Loucy (cell line): ENCODE measurements around the gene DHX16.

Source experiments
- H2AFZ ChIP-seq: fragments of 200-600 bp; sonication (generic); 2 replicates; pipeline ENCODE4 v1.6.0; 2016; ENCODE audit warnings: antibody characterized with exemption, mild to moderate bottlenecking, low read length, moderate library complexity
- H3F3A ChIP-seq: fragments of 200-600 bp; 2 replicates; pipeline ENCODE4 v1.6.0; 2016; ENCODE audit warnings: antibody characterized with exemption, low read depth, mild to moderate bottlenecking
- H3K27me3 ChIP-seq: fragments of 200-600 bp; sonication (generic); 2 replicates; pipeline ENCODE4 v1.6.1; 2014; ENCODE audit warnings: low read length, mild to moderate bottlenecking; ENCODE audit not compliant: insufficient read depth, poor library complexity, severe bottlenecking
- H3K36me3 ChIP-seq: fragments of 200-600 bp; sonication (generic); 2 replicates; pipeline ENCODE4 v1.6.1; 2016; ENCODE audit warnings: low read length; ENCODE audit not compliant: insufficient read depth
- H3K4me1 ChIP-seq: fragments of 200-600 bp; sonication (generic); 2 replicates; pipeline ENCODE4 v1.5.1; 2014; ENCODE audit warnings: low read length, mild to moderate bottlenecking; ENCODE audit not compliant: insufficient read depth, poor library complexity, severe bottlenecking
- H3K4me2 ChIP-seq: fragments of 200-600 bp; sonication (generic); 2 replicates; pipeline ENCODE4 v1.6.0; 2014; ENCODE audit warnings: antibody characterized with exemption, low read length, low read depth, mild to moderate bottlenecking; ENCODE audit not compliant: poor library complexity, severe bottlenecking
- H3K4me3 ChIP-seq: fragments of 200-600 bp; sonication (generic); 2 replicates; pipeline ENCODE4 v1.5.1; 2014; ENCODE audit warnings: low read length, mild to moderate bottlenecking, mixed read lengths; ENCODE audit not compliant: poor library complexity, severe bottlenecking
- H3K79me2 ChIP-seq: fragments of 200-600 bp; sonication (generic); 2 replicates; pipeline ENCODE4 v1.6.1; 2014; ENCODE audit warnings: low read length; ENCODE audit not compliant: insufficient read depth
- H3K9ac ChIP-seq: fragments of 200-600 bp; sonication (generic); 2 replicates; pipeline ENCODE4 v1.6.0; 2014; ENCODE audit warnings: mild to moderate bottlenecking, low read depth, low read length, moderate library complexity; ENCODE audit not compliant: poor library complexity, severe bottlenecking
- H3K9me2 ChIP-seq: fragments of 200-600 bp; sonication (generic); replicated peaks from 2 replicates; pipeline ENCODE4 v1.6.1; 2016; ENCODE audit warnings: low read depth, low read length, mixed read lengths
- H3K9me3 ChIP-seq: fragments of 200-600 bp; sonication (generic); 2 replicates; pipeline ENCODE4 v1.6.1; 2014; ENCODE audit warnings: mild to moderate bottlenecking, antibody characterized with exemption, low read length, low read depth; ENCODE audit not compliant: insufficient read depth
- H4K20me1 ChIP-seq: fragments of 200-600 bp; sonication (generic); 2 replicates; pipeline ENCODE4 v1.6.0; 2014; ENCODE audit warnings: antibody characterized with exemption, low read length, mild to moderate bottlenecking; ENCODE audit not compliant: insufficient read depth, poor library complexity, severe bottlenecking
- EZH2phosphoT487 ChIP-seq: fragments of 200-600 bp; IDR thresholded peaks from 2 replicates; pipeline ENCODE4 v1.6.1; 2018; ENCODE audit warnings: antibody characterized with exemption, mild to moderate bottlenecking, moderate library complexity, borderline replicate concordance
- TF ChIP-seq, protein P1 (sequence below): fragments of 200-600 bp; sonication (generic); conservative IDR thresholded peaks from 2 replicates; pipeline ENCODE4 v1.5.1; 2014; ENCODE audit warnings: mild to moderate bottlenecking, antibody characterized with exemption, low read length

The DHX16 gene

DNA sequence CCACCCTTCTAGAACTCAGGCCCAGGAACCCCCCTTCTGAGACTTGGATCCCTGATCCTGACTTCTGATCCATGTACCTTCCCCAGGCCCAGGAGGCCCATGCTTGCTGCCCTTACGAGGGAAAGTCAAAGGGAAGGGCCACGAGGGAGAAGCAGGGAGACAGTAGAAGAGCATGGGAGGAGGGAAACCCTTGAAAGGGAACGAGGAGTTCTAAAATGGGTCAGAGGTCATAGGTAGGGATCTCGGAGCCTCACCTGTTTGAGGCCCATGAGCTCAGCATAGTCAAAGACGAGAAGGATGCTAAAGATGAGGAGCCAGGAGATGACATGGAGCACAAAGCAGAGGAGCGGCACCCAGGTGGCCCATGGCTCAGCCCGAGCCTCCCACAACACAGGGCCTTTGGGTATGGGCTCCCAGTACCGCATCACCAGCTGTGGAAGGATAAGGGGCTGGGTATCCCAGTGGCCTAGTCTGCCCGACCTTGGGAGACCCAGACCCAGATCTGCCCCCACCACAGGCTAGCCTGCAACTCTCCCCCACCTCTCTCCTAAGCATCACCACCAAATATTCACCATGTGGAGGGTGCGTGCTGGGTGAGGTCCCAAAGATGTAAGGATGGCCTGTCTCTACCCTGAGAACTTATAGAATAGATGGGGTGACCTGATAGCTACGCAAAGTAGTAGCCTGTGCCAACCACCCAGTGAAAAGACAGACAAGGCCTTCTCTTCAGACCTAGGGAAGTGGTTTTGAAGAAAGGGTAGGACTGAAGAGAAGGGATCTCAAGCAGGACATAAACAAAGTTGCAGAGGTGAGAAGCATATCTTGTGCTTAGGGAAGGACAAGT, 16.4 kb upstream of the DHX16 start:
- Histone ChIP-seq H3K9me2 (no peaks in the 10 kb centered on the region), H3K9ac (peak overlapping the region; percentile 96), H3K4me2 (peak overlapping the region; percentile 97), H4K20me1 (peaks cover 12% of the 10 kb centered on the region), H3K36me3 (no peaks in the 10 kb centered on the region), H3K79me2 (peaks cover 63% of the 10 kb centered on the region), H3F3A (no peaks in the 10 kb centered on the region), H2AFZ (no peak overlapping the region), H3K4me3 (peak overlapping the region; percentile 97), H3K27me3 (no peaks in the 10 kb centered on the region), H3K4me1 (peaks cover 52% of the 10 kb centered on the region), H3K9me3 (no peaks in the 10 kb centered on the region)
- TF ChIP-seq, protein P1, sequence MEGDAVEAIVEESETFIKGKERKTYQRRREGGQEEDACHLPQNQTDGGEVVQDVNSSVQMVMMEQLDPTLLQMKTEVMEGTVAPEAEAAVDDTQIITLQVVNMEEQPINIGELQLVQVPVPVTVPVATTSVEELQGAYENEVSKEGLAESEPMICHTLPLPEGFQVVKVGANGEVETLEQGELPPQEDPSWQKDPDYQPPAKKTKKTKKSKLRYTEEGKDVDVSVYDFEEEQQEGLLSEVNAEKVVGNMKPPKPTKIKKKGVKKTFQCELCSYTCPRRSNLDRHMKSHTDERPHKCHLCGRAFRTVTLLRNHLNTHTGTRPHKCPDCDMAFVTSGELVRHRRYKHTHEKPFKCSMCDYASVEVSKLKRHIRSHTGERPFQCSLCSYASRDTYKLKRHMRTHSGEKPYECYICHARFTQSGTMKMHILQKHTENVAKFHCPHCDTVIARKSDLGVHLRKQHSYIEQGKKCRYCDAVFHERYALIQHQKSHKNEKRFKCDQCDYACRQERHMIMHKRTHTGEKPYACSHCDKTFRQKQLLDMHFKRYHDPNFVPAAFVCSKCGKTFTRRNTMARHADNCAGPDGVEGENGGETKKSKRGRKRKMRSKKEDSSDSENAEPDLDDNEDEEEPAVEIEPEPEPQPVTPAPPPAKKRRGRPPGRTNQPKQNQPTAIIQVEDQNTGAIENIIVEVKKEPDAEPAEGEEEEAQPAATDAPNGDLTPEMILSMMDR: no peak

- Histone ChIP-seq H3K9ac (peak overlapping the region; percentile 96), H3F3A (no peaks in the 10 kb centered on the region), H3K4me2 (peak overlapping the region; percentile 97), H3K4me3 (peak overlapping the region; percentile 97), H3K4me1 (peaks cover 52% of the 10 kb centered on the region), H3K27me3 (no peaks in the 10 kb centered on the region), H4K20me1 (peaks cover 15% of the 10 kb centered on the region), H3K9me3 (no peaks in the 10 kb centered on the region), H3K79me2 (peaks cover 70% of the 10 kb centered on the region), H2AFZ (no peak overlapping the region), H3K9me2 (no peaks in the 10 kb centered on the region), H3K36me3 (no peaks in the 10 kb centered on the region)
- TF ChIP-seq, protein P1: peak; percentile 19; the same call in 1 of the 2 replicates
- no peak for TF ChIP-seq EZH2phosphoT487
Observed at GRCh38 chr6:30688569-30688968, 15.8 kb upstream of the DHX16 start.

DNA sequence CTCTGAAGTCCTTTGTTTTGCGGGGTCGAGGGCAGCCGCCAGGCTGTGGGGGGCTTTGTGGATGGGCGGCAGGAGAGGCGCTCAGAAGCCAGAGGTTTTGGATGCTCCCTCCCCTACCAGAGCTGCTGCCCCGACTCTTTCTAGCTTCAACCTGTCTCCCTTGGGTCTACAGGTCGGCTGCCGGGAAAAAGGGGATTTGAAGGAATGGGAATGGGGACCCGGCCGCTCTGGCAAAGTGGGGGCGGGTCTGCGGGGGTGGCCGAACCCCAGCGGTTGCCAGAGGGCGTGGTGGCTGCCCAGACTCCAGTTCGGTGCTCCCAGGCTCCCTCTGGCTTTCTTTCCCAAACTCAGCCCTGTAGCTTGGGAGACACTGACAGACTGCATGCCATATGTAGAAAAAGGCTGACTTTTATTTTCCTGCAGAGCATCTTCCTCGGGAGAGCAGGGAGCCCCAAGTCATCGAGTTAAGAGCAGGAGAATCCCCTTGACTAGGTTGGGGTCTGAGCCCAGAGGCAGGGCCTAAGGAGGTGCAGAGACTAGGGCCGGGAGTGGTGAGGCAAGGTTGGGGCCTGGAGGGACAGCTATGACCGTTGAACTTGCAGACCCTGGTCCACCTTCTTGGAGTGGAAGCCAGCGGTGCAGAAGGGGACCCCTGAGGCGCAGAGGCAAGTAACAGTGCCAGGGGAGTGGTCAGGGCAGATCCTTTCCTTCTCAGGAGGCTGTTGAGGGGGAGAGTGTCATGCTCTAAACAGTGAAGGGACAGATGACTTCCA, 15.0 kb upstream of the DHX16 start:
- Histone ChIP-seq H3K9me2 (no peaks in the 10 kb centered on the region), H3K27me3 (no peaks in the 10 kb centered on the region), H3K9ac (peak overlapping the region; percentile 96), H3K79me2 (peaks cover 77% of the 10 kb centered on the region), H3K4me2 (peak overlapping the region; percentile 97), H3F3A (peaks cover 4% of the 10 kb centered on the region), H3K4me1 (peaks cover 54% of the 10 kb centered on the region), H3K4me3 (peak overlapping the region; percentile 97), H3K36me3 (no peaks in the 10 kb centered on the region), H2AFZ (0 out of 2 replicates have a peak overlapping the region, but pooled peaks have one; percentile 26), H4K20me1 (peaks cover 17% of the 10 kb centered on the region), H3K9me3 (no peaks in the 10 kb centered on the region)
- TF ChIP-seq, protein P1: no peak
- no peak for TF ChIP-seq EZH2phosphoT487
